Amniotic epithelial cell (primary cell): Measurements from ENCODE around the gene KANSL3.
"Not testable (repeated sequence)": the region's sequence is repeated elsewhere in the genome, so short reads cannot be mapped to it uniquely, and the experiment has no call there.

ENCODE experiments used
- DNase-seq: peaks from one replicate; pipeline ENCODE4 v3.0.0-alpha.2; 2010; ENCODE audit warnings: low read depth

Gene KANSL3

DNA sequence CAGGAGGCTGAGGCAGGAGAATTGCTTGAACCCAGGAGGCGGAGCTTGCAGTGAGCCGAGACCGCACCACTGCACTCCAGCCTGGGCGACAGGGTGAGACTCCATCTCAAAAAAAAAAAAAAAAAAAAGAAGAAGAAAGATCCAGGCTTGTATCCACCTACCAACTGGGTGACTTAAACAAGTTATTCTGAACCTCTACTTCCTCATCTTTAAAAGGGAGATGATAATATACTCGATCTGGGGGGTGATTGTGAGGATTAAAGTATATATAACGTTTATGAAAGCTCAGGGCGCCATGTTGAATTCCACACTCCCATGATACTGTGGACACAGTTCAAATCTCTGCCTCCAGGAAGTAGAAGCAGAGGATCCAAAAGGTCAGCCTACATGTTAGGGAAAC is 16.7 kb upstream of the KANSL3 start:
- DNase-seq, result not testable (repeated sequence)

DNA sequence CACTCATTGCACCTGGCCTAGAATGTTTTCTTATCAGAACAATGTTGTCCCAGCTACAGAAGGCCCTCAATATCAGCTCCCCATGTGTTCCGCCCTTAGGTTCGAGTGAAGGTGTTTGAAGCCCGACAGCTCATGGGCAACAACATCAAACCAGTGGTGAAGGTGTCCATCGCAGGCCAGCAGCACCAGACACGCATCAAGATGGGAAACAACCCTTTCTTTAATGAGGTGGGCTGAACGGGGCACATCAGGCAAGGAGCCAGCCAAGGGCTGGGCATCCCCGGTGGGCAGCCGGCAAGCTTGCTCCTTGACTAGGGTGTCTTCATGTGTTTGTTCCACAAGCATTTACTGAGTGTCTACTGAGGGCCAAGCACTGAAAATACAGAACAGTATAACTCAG is 13.7 kb upstream of the KANSL3 start:
- DNase-seq, result no peak

DNA sequence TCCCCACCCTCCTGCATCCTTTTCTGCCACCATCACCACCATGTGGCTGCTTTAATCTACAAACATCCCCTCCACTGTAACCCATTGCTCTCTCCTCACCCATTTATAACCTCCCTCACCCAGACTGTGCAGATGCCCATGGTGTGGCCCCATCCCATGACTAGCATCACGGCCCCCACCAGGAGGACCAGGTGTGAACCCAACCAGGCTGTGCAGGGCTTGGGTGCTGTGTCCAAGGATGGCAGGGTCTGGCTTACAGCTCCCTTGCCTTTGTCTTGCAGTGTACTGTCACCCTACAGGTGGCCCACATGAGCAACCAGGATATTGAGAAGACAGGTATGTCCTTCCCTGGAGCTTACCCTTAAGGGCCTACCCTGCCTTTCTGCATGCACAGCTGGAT is 11.2 kb upstream of the KANSL3 start:
- DNase-seq, result no peak

DNA sequence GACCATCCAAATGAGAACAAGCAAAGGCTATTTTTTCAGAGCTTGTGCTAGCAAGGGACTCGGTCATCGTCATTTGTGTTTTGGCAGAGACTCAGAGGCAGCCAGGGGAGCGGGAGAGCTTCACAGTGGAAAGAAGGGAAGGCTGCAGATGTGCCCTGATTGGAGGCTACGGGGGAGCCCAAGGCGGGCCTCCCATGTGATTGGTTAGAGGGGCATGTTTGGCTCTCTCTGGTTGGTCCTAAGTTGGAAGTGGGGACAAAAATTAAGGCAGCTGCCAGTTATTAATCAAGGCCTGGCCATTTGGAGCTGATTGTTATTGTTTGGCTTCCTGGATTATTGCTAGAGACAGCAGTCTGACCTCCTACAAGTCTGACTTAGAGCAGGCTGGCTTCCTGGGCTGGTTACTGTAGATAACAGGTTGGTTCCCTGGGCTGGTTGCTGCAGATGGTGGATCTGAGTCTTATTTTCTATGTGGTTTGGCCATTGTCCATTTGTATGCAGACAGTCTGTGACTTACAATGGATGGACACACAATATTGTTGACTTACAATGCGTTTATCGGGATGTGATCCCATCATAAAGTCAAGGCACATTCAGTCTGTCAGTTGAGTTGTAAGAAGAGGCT is 10.3 kb upstream of the KANSL3 start:
- no peak for DNase-seq

DNA sequence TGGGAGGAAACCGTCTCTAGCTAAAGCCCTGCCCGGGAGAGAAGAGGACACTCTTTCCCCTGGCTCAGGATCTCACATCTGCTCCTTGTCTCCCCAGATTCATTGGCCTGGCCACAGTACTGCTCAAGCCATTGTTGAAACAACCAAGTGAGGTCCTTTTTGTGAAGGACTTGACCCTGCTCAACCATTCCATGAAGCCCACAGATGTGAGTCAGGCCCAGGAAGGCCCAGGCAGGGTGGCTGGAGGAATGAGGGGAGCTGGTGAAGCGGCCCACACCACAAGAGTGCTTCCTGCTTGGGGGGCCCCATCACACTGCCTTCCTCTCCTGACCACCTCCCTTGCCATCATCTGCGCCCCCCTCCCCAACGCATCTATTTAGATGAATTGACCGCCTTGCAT is 9.6 kb upstream of the KANSL3 start:
- no peak for DNase-seq

DNA sequence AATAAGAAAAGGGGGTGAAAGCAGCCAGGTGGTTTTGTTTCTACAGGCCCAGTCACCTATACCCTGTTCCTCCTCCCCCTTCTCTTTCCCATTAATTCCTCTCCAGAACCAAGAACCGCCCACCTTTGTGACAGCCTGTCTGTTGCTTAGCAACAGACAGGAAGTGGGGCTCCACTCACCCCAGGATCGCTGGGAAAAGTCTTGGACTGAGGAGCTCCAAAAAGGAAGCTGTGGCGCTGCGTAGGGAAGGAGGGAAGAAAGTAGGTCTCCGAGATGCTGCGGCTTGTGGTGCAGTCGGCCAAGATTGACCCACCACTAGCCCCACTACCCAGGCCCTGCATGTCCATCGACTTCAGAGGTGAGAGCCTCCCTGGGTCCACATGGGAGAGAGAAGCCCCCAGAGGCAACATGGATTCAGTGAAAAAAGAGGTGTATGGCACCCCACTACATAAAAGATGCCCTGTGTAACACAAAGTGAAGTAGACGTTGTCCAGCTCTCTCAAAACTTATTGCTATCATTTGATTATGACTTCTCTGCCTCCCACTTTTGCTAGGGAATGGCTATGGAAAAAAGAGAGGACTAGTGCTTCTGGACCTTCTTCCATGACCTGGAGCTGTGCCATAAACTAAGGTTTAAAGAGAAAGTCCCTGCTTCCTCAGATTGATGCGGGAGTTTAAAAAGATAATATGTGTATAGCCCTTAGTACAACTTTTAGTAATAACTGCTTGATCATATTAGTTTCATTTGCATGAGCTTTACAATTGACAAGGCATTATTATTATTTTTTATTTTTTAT is 4.7 kb upstream of the KANSL3 start, which contains the start of gene FER1L5:
Gene FER1L5, plus strand, starts transcription at position 201 of the 797 bp plus-strand sequence. Its CDS starts 73 bp downstream, at position 274.
- DNase-seq, result peak; percentile 65

DNA sequence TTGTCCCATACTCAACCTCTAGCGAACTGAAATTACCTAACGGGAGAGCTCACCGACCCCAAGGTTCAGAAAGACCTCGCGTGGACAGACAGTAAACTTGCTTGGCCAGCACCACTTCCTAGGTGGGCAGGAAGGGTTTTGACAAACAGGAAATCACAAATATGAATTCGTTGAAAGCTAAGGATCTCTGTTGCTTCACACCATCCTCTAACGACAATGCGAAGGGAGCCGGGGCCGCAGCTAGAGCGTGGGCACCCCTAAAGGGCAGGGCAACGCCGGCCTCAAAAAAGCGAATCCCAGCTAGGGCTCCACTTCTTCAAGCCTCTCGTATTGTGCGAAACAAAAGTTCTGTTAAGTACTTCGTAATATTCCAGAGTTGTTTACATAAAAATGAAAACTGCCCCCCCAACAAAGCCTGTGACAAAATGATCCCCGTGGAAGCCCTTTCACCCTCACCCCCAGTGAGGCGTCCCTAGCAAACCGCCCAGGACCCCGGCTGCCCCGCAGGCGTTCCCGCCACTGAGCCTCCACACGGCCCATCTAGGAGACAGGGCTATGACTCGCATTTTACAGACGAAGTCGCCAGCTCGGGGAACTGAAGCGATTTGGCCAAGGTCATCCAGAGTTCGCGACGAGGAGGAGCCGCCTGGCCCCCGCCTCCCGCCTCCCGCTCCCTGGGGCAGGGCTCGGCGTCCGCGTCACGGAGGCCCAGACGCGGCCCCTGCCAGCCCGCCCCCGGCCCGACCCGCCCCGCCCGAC is 548 bp downstream of the KANSL3 start:
- peak; percentile 81 for DNase-seq

DNA sequence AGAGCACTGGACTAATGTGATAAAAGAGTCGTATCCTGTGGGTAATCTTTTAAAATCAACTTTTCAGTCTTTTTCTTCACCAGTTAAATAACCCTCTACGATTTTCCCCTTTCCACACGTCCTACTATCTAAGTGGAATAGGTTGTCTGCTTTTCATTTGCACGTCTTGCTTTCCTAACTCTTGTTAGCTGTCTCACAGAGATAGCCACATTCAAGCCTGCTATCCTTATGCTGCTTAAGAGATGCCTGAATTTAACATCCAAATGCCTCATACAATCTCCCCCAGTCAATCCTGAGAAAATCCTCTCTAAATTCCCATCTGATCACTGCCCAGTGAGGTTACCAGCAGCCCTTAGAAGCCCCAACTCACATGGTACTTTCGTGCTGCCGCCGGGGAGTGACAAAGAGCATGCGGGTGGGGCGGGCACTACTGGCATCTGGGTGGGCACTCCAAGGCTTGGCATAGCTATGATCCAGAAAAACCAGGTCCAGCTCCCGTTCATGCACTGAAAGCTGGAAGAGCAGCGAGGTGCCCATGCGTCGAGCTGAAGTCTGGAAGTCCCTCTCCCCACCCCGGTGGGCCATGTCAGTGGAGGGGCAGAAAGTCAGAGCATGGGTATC is 1.5 kb downstream of the KANSL3 start:
- DNase-seq, result no peak

DNA sequence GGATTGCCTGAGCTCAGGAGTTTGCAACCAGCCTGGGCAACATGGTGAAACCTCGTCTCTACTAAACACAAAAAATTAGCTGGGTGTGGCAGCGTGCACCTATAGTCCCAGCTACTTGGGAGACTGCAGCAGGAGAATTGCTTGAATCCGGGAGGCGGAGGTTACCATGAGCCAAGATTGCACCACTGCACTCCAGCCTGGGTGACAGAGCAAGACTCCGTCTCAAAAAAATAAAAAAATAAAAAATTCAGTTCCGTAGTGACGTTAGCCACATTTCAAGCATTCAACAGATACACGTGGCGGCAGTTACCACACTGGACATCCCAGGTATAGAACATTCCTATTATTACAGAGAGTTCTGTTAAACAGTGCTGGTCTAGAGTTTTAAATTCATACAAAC is 4.5 kb downstream of the KANSL3 start:
- DNase-seq, result no peak

DNA sequence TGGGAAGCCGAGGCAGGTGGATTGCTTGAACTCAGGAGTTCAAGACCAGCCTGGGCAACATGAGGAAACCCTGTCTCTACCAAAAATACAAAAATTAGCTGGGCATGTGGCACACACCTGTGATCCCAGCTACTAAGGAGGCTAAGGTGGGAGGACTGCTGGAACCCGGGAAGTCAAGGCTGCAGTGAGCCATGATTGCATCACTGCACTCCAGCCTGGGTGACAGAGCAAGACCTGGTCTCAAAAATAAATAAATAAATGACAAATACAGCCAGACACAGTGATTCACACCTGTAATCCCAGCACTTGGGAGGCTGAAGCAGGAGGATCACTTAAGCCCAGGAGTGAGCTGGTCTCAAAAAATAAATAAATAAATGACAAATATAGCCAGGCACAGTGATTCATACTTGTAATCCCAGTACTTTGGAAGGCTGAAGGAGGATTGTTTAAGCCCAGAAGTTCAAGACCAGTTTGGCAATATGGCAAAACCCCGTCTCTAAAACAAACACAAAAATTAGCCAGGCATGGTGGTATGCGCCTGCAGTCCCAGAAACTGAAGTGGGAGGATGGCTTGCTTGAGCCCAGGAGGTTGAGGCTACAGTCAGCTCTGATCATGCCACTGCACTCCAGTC is 6.2 kb downstream of the KANSL3 start:
- DNase-seq, result peak; percentile 50

DNA sequence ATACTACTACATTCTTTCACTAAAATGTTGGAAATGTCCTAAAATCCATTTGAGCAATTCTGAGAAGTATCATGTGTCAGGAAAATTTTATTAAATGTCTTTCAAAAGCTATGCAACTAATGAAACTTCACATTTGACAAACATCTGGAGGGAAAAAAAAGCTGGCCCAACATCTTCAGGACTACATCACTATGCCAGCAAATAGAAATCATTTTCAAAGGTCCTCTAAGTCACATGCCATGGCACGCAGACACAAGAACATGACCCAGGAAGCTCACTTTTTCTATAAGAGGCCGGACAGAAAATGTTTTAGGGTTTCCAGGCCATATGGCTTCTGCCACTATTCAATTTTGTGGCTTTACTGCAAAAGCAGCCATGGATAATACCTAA is 11.6 kb downstream of the KANSL3 start:
- DNase-seq, result no peak

DNA sequence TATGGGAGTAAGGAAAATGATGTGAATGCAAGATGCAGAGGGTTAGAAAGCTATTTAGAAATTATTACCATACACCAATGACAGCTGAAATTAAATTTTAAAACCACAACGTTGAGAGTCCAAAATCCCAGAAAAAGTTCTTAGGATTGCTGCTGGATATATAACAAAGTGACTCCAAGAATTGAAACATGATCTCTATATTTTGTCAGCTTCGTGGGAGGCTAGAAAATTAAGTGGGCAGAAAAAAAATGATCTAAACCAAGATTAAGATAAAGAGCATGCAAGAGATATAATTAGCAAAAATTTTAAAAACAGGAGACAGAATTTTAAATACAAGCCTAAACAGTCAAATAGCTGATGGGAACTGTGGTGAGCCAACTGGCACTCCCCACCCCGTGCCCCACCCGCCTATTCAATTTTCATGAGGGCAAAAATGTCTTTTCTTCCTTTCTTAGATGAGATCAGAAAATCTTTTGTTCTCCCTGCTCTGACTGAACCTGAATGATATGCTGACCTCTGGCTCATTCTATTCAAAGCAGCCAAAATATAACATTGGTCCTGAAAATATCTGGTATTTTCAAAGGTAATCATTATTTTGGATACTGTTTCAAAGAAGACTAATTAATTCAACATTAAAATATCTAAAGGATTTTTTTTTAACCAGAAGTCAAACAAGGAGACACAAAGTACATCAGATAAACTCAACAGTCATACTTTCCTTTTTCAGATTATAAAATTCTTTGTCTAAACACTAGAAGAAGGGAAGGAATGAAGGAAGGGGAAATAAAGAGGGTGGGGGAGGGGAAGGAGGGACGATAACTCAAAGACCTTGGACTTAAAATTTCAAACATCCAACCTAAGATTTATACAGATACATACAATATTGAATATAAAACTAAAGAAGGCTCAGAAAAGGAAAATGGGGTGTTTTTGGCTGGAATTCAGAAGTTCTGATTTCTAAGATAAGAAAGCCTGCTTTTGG is 12.2 kb downstream of the KANSL3 start:
- DNase-seq, result no peak

DNA sequence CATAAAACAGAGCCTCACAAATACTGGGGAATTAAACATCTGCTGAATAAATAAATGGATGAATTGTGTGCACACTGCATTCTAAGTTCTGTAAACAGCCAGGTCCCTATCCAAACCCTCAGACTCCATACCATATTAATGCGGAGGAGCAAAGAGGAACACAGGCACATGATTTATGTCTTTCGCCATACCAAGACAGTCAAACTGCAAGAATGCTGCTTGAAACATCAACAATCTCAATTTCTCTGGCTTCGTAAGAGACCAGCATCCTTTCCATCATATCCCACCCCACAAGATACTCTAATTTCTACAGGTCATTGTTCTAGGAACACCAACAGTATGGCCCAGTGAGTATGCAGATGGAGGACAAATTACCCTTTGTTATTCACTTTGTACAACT is 15.0 kb downstream of the KANSL3 start:
- peak; percentile 68 for DNase-seq

DNA sequence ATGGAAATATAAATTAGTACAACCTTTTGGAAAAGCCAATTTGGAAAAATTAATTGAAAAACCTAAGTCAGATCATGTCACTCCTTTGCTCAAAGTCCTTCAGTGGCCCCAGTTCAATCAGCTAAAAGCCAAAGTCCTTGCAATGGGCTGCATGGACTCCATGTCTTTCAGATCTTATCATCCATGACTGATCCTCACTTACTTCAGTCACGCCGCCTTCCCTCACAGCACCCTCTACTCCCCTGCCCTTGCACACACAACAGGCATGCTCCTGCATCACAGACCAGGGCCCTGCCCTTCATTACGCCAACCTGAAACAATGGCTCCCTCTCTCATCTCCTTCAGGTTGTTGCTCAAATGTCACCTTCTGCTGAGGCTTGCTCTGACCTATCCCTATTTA is 15.6 kb downstream of the KANSL3 start:
- DNase-seq, result no peak

DNA sequence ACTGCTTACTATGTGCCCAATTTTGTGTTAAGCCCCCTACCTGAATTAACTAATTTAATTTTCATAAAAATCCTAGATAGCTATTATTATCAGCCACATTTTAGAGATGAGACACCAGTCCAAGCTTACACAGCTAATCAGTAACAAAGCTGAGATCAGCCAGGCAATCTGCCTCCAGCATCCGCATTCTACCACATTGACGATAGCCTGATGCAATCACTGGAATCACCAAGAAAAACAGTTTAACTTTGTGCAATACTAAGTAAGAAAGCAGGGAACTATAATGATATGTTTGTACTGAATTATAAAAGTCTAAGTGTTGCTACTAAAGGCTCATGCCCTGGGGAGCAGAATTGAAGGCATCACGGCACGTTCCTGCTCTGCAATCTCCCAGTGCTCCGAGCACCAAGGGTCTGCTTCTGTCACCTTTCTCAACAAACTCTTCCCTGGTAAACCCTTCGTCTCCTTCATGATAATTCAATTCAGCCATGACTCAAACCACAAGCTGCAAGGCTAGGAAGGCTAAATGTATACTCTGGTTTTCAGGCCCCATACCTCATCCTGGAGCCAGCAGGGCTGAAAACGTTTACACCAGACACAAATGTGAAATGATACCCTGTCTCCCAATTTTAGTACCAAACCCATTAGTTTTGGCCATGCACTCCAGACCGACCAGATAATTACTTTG is 19.4 kb downstream of the KANSL3 start:
- peak; percentile 86 for DNase-seq

DNA sequence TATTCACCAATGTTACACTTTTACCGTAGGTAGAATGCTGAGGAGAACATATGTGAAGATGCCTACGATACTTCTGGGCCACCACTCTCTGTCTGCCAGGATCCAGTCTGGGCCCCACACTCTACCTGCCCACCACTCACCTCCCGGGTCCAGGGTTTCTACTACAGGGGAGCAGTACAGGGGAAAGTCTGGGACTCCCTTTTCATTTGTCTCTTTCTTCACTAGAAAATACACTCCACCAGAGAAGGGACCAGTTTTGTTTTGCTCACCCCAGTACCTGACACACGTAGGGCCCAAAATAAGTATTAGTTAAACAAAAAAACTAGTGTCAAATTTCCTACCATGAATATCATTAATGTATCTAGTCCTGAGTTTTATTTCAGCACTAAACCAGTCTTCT is 21.1 kb downstream of the KANSL3 start:
- no peak for DNase-seq

DNA sequence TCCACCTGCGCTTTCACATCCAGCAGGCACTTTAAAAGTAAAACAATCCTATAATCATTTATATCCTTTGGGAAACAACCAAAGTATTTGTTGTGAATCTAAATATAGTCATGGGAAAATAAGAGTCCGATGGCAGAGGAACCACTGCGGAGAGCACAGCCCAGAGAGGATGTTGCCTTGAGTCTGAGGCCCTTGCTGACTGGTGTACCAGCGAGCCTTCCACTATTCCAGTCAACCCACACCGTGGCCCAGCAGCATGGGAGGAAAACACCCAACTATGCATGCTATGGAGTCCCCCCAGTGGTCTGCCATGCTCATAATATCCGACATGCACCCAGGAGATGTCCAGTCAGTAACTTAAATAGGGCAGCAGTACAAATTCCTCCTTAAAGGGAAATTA is 21.6 kb downstream of the KANSL3 start:
- DNase-seq, result no peak

DNA sequence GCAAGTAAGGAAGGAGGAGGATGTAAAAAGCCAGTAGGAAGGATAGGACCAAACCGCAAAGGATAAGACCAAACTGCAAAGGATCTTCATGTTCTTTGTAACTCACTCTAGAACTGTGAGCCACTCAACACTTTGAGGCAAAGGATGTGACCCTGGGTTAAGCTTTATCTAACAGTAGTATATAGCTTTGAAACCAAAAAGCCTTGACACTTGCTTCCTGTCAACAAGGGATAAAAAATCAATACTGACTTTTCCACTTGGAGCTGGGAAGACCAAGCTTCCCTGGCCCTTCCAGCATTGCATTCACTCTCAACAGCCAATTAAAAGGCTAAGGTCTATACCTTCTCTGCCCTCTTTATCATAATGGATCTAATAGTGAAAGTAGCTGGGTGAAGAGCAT is 22.0 kb downstream of the KANSL3 start:
- no peak for DNase-seq

DNA sequence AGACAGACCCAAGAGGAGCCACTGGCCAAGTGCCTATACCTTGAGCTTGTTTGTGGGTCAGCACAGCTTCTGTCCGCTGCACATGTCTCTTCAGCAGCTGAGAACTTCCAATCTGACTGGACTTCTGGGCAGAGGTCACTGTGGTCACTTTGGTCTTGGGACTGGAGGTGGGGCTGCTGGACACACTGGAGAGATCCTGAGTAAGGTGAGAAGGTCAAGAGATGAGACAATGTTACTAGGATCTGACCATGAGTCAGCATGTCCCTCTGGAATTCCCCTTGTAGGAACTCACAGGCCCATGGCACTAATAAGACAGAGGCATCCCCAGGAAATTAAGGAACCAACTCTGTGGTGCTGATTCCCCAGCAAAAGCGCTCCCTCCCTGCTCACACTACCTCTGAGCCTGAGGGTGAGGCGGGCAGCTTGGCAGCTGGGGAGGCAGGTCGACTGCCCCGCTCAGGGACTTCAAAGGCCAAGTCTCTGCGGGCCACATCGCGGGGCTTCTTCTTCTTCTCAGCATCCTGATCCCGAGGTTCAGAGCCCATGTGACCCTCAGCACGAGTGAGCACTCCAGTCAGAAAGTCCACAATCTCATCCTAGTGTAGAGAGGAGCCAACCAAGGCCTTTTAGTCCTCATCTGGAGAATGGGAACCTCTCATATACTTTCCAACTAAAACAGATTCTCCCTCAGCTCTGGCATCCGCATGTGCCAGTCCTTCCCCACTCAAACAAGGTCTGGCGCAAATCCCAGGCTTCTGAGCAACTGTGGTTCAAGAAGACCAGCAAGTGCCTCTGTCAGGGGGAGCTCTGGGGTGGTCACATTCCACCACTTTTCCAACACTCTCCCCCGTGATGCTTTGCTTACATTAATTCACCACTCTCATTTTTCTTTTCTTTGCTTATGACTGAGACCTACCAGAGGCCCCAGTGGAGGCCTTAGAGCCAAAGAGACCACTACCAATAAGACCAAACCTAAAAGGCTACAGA is 29.4 kb downstream of the KANSL3 start:
- DNase-seq, result peak; percentile 48
